Esophagus muscularis mucosa (tissue), 4 donors: ENCODE measurements around the gene PHF13. TPM values are rescaled to one million over a fixed set of nuclear protein-coding genes. Genes with fewer than 3 reads are reported as not detected.

Source experiments
- DNase-seq: peaks from one replicate; pipeline ENCODE4 v3.0.0-alpha.2; 2017; ENCODE audit errors: extremely low spot score
- H3K27ac ChIP-seq, 4 donors: fragments of 200-600 bp; sonication (generic); replicated peaks in 1 of 4; 1 replicate in 3 of 4; 2 replicates in 1 of 4; pipeline ENCODE4 v1.5.1; 2016 to 2019; ENCODE audit warnings: mild to moderate bottlenecking in 1 of 4
- H3K27me3 ChIP-seq, 4 donors: fragments of 200-600 bp; sonication (generic); one replicate each; pipeline versions ENCODE4 v1.5.1 to v1.6.0; 2016 to 2019
- H3K36me3 ChIP-seq, 4 donors: fragments of 200-600 bp; sonication (generic); one replicate each; pipeline ENCODE4 v1.5.1; 2016 to 2019
- H3K4me1 ChIP-seq, 4 donors: fragments of 200-600 bp; sonication (generic); one replicate each; pipeline ENCODE4 v1.5.1; 2016 to 2019
- H3K4me3 ChIP-seq, 4 donors: fragments of 200-600 bp; sonication (generic); 1 replicate in 2 of 4; 2 replicates in 2 of 4; pipeline ENCODE4 v1.5.1; 2016 to 2019; ENCODE audit warnings: mild to moderate bottlenecking in 4 of 4, moderate library complexity in 1 of 4
- H3K9me3 ChIP-seq, 4 donors: fragments of 200-600 bp; sonication (generic); 1 replicate in 3 of 4; 2 replicates in 1 of 4; pipeline ENCODE4 v1.5.1; 2016 to 2019
- EP300 ChIP-seq: sonication (generic); formaldehyde crosslinking; IDR thresholded peaks from one replicate; pipeline ENCODE4 v1.6.1; 2017; ENCODE audit warnings: antibody characterized with exemption
- POLR2A ChIP-seq: fragments of 450-650 bp; IDR thresholded peaks from one replicate; pipeline ENCODE4 v1.6.1; 2017; ENCODE audit warnings: antibody characterized with exemption, moderate library complexity, mild to moderate bottlenecking, low read depth
- POLR2AphosphoS5 ChIP-seq, 2 donors: sonication (generic); formaldehyde crosslinking; IDR thresholded peaks; one replicate each; pipeline ENCODE4 v1.6.1; 2017; ENCODE audit warnings: antibody characterized with exemption in 2 of 2
- WGBS: methylation state at CpG from one replicate; pipeline ENCODE4 v1.1.5; 2018; 5-methylcytosine and 5-hydroxymethylcytosine counted together
- intact Hi-C: fragments of 100-400 bp; cut with DNase I; formaldehyde crosslinking; loops from one replicate; pipeline ENCODE4 v1.15.1; 2023
- total RNA-seq, 4 donors: library from RNA; depleted of rRNA; stranded (reverse); fragments of >200 nt; gene quantifications; one replicate each; pipeline versions ENCODE4 v1.1.0 to v1.2.1, GENCODE V29; 2016
- TF ChIP-seq, protein P1 (sequence below), 3 experiments: fragments of 200-600 bp in 2 of 3; fragments of 450-650 bp in 1 of 3; sonication (generic) in 2 of 3; IDR thresholded peaks; one replicate each; pipeline ENCODE4 v1.5.1; 2017 to 2019; ENCODE audit warnings: antibody characterized with exemption in 3 of 3, mild to moderate bottlenecking in 2 of 3, moderate library complexity in 1 of 3

PHF13 gene
- total RNA-seq, 4 donors from 2014 or later: 16.6 to 32.1 (median 27.9) TPM

- TF ChIP-seq POLR2AphosphoS5 (IDR thresholded peaks at IDR 0.05) (no peak), EP300 (no peak), POLR2A (no peak)
- TF ChIP-seq, protein P1, sequence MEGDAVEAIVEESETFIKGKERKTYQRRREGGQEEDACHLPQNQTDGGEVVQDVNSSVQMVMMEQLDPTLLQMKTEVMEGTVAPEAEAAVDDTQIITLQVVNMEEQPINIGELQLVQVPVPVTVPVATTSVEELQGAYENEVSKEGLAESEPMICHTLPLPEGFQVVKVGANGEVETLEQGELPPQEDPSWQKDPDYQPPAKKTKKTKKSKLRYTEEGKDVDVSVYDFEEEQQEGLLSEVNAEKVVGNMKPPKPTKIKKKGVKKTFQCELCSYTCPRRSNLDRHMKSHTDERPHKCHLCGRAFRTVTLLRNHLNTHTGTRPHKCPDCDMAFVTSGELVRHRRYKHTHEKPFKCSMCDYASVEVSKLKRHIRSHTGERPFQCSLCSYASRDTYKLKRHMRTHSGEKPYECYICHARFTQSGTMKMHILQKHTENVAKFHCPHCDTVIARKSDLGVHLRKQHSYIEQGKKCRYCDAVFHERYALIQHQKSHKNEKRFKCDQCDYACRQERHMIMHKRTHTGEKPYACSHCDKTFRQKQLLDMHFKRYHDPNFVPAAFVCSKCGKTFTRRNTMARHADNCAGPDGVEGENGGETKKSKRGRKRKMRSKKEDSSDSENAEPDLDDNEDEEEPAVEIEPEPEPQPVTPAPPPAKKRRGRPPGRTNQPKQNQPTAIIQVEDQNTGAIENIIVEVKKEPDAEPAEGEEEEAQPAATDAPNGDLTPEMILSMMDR (IDR thresholded peaks at IDR 0.05): no peak
- H3K4me3 ChIP-seq: no peak overlapping the region
- WGBS: 78% methylated on average over 10 of the region's 10 CpGs
- H3K27me3 ChIP-seq: no peaks in the 10 kb centered on the region
- H3K9me3 ChIP-seq: no peaks in the 10 kb centered on the region
- H3K36me3 ChIP-seq: peaks cover 0 to 6% (median 0%) of the 10 kb centered on the region in 4 donors
- peaks cover 38 to 61% (median 48%) of the 10 kb centered on the region in 4 donors for H3K4me1 ChIP-seq
- intact Hi-C loops: no loop called here
- DNase-seq: no peak
- H3K27ac ChIP-seq: peak overlapping the region; percentile 55 to 98 (median 96)
Measured at GRCh38 chr1:6581561-6582305, 31.8 kb upstream of the PHF13 start.

GRCh38 chr1:6582370-6582769 is 31.2 kb upstream of the PHF13 start:
- Histone ChIP-seq H3K9me3 (no peaks in the 10 kb centered on the region), H3K27ac (peak overlapping the region; percentile 51 to 97 (median 75)), H3K27me3 (no peaks in the 10 kb centered on the region), H3K4me3 (no peak overlapping the region), H3K36me3 (peaks cover 0 to 8% (median 2%) of the 10 kb centered on the region in 4 donors), H3K4me1 (peaks cover 43 to 68% (median 55%) of the 10 kb centered on the region in 4 donors)
- 100% methylated on average over 1 of the region's 1 CpG for WGBS
- TF ChIP-seq EP300 (no peak), POLR2AphosphoS5 (IDR thresholded peaks at IDR 0.05) (no peak), POLR2A (no peak)
- TF ChIP-seq, protein P1 (IDR thresholded peaks at IDR 0.05): no peak
- intact Hi-C loops: no loop called here
- DNase-seq: no peak

GRCh38 chr1:6584126-6585080 is 29.1 kb upstream of the PHF13 start:
- Histone ChIP-seq H3K9me3 (no peaks in the 10 kb centered on the region), H3K27me3 (no peaks in the 10 kb centered on the region), H3K27ac (no peak overlapping the region), H3K4me1 (peaks cover 55 to 78% (median 65%) of the 10 kb centered on the region in 4 donors), H3K36me3 (peaks cover 10 to 29% (median 23%) of the 10 kb centered on the region in 4 donors), H3K4me3 (no peak overlapping the region)
- 78% methylated on average over 20 of the region's 21 CpGs for WGBS
- TF ChIP-seq EP300: no peak
- TF ChIP-seq, protein P1 (IDR thresholded peaks at IDR 0.05): peak in 1 of 3 experiments; percentile 25
- intact Hi-C loops: no loop called here
- DNase-seq: no peak

DNA sequence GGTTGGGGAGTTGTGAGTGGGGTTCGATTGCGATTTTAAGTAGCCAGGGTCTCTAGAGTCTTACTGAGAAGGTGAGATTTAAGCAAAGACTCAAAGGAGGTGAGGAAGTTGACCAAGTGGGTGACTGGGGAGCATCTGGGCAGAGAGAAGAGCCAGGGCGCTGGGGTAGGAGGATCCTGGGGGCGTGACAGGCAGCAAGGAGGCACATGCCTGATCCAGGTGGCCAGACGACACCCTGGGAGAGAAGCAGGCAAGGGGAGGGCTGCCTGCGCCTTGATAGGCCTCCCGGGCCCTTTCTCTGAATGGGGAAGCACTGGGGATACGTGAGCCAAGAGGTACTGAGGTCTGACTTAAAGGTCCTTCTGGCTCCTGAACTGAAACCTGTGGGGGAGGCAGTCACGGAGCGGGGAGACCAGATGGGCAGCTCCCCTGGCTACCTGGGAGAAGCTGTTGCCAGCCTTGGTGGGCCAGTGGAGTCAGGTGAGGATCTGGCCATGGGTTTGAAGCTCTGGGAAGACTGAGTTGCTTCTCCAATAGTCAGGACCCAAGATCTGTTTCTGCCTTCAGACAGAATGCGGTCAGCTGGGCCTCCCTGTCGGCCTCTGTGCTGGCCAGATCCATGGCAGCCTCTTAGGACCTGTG is 28.3 kb upstream of the PHF13 start:
- no peaks in the 10 kb centered on the region for H3K9me3 ChIP-seq
- no peak for DNase-seq
- H3K27me3 ChIP-seq: no peaks in the 10 kb centered on the region
- H3K4me1 ChIP-seq: peaks cover 58 to 79% (median 66%) of the 10 kb centered on the region in 4 donors
- H3K27ac ChIP-seq: no peak overlapping the region
- no peak overlapping the region for H3K4me3 ChIP-seq
- TF ChIP-seq, protein P1 (IDR thresholded peaks at IDR 0.05): peak in 1 of 3 experiments; percentile 39
- no peak for TF ChIP-seq POLR2A
- peaks cover 15 to 37% (median 31%) of the 10 kb centered on the region in 4 donors for H3K36me3 ChIP-seq
- intact Hi-C loops: no loop called here
- 77% methylated on average over 7 of the region's 12 CpGs for WGBS
